HUDEP-2 (cell line): ENCODE results near the gene BCR.

Experiments used
- DNase-seq, 76 experiments: peaks; one replicate each; lab custom pipeline; 2025; ENCODE audit not compliant: unreplicated experiment in 76 of 76; lab: John Stamatoyannopoulos, UW

The BCR gene

GRCh38 chr22:23193882-23194281, 13.6 kb downstream of the BCR start:
- no peak for DNase-seq

DNA sequence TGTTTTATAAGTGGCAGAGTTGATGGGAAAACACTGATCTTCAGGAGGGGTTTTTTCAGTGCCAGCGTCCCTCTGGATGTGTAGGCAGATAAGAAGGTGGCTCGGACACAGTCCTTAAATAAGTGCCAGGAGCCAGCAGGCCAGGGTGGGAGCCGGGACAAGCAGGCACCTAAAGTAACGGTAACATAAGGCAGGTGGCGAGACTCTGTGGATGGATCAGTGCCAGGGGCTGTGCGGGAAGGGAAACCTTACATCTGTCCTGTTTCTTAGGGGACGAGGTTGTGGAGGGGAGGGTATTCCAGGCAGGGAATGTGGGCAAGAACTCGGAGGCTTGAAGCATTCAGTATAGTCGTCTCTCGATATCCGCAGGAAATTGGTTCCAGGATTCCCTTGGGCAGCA, 15.9 kb downstream of the BCR start:
- DNase-seq, result no peak

- no peak for DNase-seq
Observed at GRCh38 chr22:23197836-23198235, 17.5 kb downstream of the BCR start.

DNA sequence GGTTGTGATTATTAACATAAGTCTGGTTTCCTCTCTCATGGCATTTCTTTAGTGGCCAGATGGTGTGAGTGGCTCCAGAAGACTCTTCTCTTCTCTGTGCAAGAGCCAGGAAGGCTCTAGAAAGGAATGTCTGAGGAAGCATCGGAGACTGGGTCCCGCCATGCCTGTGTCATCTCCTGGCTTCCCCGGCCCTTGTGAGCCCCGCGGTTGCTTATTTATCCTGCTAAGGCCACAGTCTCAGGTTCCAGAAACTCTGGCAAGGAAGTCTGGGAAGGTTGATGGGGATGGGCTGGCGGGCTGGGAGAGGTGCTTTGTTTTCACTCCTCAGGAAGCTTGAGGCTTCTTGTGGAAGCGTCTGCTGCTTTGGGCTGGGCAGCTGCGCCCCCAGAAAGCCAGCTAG, 18.9 kb downstream of the BCR start:
- no peak for DNase-seq

DNA sequence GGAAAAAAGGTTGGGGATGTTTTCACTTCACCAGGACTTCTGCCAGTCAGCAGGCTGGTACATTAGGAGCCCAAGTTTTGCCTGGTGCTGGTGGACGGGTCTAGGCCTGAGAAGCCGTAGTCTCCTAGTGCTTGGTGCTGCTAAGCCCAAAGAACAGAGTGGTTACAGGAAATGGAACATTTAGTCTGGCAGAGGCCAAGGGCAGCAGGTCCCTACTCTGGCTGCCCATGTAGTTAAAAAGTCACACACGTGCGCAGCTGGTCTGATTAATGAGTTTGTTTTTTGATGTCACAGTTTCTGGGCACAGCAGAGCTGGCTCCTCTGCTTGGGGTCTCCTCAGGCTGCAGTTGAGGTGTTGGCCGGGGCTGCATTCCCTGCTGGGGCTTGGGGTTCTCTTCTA, 20.6 kb downstream of the BCR start:
- DNase-seq, result no peak

DNA sequence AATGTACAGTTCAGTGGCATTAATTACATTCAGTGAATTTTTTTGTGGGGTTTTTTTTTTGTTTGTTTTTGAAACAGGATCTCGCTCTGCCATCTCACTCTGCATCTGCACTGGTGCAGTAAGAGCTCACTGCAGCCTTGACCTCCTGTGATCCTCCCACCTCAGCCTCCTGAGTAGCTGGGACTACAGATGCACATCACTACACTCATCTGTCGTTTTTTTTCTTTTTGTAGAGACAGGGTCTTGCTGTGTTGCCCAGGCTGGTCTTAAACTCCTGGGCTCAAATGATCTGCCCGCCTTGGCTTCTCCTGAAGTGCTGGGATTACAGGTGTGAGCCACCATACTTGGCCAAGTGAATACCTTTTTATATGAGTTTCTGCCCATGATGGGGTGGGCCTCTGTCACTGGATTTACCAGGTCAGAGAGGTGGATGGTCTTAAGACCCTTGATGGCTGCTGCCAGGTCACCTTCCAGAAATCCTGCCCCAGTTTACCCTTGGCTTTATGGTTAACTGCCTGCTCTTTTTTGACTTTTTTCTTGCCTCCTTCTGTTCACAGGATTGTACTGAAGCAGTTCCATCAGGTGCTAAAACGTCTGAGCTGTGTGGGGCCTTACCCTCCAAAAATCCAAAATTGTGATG, 22.6 kb downstream of the BCR start:
- no peak for DNase-seq

DNA sequence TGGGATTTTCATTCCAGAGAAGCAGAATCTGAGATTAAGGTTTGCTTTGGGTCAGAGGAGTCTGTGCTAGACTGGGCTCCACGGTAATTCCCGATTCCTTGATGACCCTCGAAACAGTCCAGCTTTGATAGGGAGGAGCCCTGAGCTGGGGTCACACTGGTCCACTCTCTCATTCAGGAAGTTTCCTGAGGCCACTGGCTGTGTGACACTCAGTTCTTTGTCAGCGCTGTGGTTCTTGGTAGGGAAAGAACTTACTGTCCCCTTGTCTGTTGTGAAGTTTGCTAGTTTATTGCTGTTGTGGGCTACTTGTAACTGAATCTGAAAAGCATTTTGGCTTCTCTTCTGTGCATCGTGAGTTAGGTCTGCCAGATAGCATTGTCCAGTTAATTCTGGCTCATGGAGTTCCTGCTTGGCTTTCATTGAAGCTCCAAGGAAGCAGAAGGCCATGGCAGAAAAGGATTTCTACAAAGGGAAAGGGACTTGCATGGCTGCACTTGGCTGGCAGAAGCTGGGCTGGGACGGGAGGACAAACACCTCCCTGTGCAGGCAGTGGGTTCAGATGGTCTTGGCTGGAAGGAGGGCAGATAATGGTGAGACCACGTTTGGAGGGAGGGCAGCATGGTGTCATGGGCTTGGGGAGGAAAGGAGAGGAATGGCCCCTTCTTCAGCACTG, 23.3 kb downstream of the BCR start:
- no peak for DNase-seq

DNA sequence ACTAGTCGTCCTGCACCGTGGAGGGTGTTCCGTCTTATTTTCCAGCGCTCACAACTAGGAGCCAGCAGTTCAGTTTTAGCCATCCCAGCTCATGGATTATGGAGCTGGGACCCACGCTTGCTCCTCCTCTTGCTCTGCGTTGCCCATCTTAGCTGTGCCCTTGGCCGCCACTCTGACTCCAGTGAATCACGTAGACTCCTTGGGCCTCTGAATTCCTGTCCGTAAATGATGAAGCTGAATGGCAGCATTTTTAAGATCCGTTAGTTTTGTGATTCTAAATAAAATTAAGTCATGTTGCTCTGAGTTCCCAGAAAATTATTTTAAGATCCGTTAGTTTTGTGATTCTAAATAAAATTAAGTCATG, 23.8 kb downstream of the BCR start:
- DNase-seq, result no peak

- peak in 34 of 76 experiments; percentile 14 to 65 (median 32) for DNase-seq
Observed at GRCh38 chr22:23204541-23205157, 24.3 kb downstream of the BCR start.

DNA sequence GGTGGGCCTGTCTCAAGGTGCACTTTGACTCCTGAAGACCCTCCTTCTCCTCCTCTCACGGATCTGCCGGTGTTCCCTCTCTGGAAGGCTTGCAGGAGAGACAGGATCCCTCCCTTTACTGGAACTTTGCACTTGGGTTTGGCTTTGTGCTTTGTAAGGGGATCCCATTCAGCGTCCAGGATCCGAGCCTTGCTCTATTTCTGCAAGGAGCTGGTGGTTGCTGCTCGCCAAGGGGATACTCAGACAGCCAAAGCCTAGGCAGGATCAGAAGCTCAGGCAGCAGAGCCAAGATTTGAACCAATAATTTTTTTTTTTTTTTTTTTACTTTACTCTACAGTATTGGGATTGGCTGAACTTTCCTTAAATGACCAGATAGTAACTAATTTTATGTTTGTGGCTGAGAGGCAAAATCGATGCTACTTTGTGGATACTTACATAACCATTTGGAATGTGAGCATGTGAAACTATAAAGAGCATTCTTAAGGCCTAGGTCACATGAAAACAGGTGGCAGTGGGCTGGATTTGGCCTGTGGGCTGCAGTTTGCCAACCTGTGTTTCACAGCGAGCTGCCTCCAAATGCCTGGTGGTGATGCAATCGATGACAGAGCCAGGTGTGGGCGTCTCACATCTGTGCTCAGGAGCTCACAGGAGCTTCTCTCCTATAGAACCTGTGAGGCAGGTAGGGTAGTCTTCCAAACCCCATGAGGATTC, 25.2 kb downstream of the BCR start:
- no peak for DNase-seq

GRCh38 chr22:23206915-23207314, 26.6 kb downstream of the BCR start:
- DNase-seq, result no peak

- no peak for DNase-seq
Observed at GRCh38 chr22:23207729-23208393, 27.6 kb downstream of the BCR start.

- DNase-seq, result no peak
Observed at GRCh38 chr22:23210428-23211170, 30.3 kb downstream of the BCR start.

GRCh38 chr22:23211622-23212021, 31.3 kb downstream of the BCR start:
- no peak for DNase-seq

GRCh38 chr22:23212061-23213021, 32.0 kb downstream of the BCR start:
- no peak for DNase-seq

DNA sequence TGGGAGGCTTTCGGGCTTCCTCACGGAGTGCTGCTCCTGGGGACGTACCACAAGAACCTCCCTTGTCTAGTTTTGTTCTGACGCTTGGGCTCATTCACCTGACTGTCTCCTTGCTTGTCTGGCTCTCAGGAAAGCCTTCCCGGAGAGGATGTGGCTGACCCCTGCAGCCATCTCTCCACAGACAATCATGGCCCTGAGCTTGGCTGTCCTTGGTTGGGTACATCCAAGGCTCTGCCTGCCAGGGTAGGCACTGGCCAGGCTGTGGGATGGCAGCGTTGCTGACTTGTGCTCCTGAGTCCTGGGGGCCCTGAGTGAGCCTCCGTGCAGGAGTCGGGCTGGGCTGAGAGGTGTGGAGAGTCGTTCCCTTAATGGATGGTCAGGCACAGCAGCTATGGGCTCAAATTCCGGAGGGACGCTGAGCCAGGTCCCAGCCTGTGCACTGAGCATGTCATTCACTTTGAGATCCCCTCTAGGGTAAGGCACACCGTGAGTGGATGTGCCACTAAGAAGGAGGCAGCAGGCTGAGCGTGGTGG, 32.8 kb downstream of the BCR start:
- no peak for DNase-seq

DNA sequence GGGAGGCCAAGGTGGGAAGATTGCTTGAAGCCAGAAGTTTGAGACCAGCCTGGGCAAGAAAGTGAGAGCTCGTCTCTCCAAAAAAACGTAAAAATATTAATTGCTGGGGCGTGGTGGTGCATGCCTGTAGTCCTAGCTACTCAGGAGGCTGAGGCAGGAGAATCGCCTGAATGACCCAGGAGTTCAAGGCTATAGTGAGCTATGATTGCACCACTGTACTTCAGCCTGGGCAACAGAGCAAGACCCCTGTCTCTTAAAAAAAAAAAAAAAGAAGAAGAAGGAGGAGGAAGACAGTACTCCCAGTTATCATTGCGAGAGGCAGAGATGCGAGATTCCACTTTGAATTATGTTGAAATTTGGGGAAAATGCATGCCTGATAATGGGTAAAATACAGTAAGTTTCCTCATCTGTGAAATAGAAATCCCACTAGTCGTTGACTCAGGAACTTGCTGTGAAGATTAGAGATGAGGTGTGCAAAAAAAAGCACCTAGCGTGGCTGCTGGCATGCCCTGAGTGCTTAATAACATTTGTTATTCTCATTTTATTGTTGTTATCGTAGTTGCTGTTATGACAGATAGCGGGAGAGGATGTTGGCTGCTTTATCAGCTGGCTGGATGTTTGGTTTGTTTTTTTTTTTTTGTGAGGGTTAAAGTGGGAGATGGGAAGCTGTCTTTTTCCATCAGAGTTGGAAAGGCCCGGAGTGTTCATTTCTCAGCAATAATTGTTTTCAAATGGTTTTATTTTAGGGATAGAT, 33.4 kb downstream of the BCR start:
- DNase-seq, result peak in 1 of 76 experiments; percentile 15

GRCh38 chr22:23214398-23214797, 34.1 kb downstream of the BCR start:
- no peak for DNase-seq
